ENCODE data around the gene HLA-DQA2.
"Not testable (repeated sequence)": the region's sequence is repeated elsewhere in the genome, so short reads cannot be mapped to it uniquely, and the experiment has no call there.

Gene HLA-DQA2

DNA sequence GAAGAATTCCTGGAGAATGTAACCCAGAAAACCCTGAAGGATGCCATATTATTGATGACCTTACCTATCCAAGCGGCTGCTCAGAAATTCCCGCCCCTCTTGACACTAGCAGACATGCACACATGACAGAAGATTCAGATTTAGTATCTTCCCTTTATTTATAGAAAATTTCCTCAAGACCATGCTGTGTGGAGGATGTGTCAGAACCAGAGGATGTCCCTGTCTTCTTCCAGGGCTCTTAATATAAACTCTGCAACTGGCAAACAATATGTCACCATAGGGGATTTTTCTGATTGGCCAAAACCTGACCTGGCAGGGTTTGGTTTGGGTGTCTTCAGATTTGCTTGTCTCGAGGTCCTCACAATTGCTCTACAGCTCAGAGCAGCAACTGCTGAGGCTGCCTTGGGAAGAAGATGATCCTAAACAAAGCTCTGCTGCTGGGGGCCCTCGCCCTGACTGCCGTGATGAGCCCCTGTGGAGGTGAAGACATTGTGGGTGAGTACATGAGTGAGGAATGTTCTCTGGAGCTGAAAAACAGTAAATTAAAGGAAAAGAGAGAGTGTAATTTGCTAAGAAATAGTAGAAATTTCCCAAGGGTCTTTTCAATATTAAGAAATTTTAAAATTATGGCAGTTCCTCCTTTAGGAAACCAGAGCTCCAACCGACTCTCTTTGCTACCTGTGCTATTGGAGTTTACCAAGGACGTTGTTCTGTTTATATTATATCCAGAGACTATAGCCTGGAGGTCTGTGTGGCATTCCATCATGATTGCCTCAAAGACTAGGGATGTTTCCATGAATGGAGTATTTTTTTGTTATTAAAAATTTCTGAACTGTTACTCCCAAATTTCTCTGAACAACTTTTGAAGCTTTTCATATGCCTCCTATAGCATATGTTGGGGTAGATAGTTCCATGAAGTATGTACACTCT, at the start of gene HLA-DQA2:
Gene HLA-DQA2, plus strand, starts transcription at position 361 of the 930 bp plus-strand sequence. Its CDS starts 53 bp downstream, at position 414.
- H3K27ac ChIP-seq, result no peak within 1 kb of the TSS
- DNase-seq (ENCODE audit: low spot score), result no peak
- no peak within 1 kb of the TSS for H3K4me3 ChIP-seq
- TF ChIP-seq, protein P1, sequence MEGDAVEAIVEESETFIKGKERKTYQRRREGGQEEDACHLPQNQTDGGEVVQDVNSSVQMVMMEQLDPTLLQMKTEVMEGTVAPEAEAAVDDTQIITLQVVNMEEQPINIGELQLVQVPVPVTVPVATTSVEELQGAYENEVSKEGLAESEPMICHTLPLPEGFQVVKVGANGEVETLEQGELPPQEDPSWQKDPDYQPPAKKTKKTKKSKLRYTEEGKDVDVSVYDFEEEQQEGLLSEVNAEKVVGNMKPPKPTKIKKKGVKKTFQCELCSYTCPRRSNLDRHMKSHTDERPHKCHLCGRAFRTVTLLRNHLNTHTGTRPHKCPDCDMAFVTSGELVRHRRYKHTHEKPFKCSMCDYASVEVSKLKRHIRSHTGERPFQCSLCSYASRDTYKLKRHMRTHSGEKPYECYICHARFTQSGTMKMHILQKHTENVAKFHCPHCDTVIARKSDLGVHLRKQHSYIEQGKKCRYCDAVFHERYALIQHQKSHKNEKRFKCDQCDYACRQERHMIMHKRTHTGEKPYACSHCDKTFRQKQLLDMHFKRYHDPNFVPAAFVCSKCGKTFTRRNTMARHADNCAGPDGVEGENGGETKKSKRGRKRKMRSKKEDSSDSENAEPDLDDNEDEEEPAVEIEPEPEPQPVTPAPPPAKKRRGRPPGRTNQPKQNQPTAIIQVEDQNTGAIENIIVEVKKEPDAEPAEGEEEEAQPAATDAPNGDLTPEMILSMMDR (IDR thresholded peaks at IDR 0.05), result no peak

- no peak overlapping the region for H3K4me3 ChIP-seq
- H3K27ac ChIP-seq, result no peak overlapping the region
- TF ChIP-seq, protein P1 (IDR thresholded peaks at IDR 0.05), result no peak
- DNase-seq (ENCODE audit: low spot score), result no peak
Observed at GRCh38 chr6:32692019-32692418, 49.2 kb upstream of the HLA-DQA2 start.

DNA sequence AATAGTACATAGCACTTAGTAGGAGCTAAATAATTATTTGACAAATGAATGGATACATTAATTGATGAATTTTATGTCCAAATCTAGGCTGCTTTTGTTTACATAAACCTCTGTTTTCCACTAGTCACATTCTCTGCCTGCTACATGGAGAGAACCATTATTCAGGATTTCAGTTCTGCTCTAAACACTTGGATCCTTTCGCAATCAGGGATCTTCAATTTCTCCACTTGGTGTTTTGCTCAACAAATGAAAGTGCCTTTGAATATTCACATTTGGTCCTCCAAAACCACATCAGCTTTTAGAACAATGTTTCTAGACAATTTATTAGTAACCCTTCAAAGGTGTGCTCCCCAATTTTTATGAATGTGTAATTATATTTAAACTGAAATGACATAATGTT, 44.2 kb upstream of the HLA-DQA2 start:
- TF ChIP-seq, protein P1 (IDR thresholded peaks at IDR 0.05), result no peak
- no peak overlapping the region for H3K4me3 ChIP-seq
- no peak overlapping the region for H3K27ac ChIP-seq
- no peak for DNase-seq (ENCODE audit: low spot score)

- TF ChIP-seq, protein P1 (IDR thresholded peaks at IDR 0.05), result no peak
- Histone ChIP-seq H3K4me3 (no peak overlapping the region), H3K27ac (no peak overlapping the region)
- DNase-seq (ENCODE audit: low spot score), result no peak
Observed at GRCh38 chr6:32700391-32701040, 40.7 kb upstream of the HLA-DQA2 start.

DNA sequence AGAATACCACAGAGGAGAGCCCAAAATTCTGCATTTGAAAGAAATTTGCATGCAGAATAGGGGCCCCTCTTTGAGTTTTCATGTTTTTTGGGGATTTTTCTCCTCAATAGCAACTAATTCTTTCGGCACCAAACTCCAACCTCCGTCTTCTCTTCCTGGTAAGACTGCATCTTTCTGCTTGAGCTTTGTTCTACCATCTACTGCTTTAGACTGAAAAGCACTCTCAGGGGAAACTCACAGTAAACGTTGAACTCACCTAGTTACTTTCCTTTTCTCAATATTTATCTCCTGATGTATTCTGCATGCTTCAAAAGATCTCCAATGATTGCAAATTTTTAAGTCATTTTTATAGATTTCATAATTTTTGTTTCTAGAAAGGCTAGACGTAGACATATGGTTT, 37.8 kb upstream of the HLA-DQA2 start:
- TF ChIP-seq, protein P1 (IDR thresholded peaks at IDR 0.05), result no peak
- Histone ChIP-seq H3K27ac (no peak overlapping the region), H3K4me3 (no peak overlapping the region)

GRCh38 chr6:32705164-32705563, 36.0 kb upstream of the HLA-DQA2 start:
- not testable (repeated sequence) for H3K4me3 ChIP-seq; H3K27ac ChIP-seq; DNase-seq (ENCODE audit: low spot score)

More for the DNA sequence above, 37.8 kb upstream of the HLA-DQA2 start:
- DNase-seq (ENCODE audit: low spot score), result no peak

DNA sequence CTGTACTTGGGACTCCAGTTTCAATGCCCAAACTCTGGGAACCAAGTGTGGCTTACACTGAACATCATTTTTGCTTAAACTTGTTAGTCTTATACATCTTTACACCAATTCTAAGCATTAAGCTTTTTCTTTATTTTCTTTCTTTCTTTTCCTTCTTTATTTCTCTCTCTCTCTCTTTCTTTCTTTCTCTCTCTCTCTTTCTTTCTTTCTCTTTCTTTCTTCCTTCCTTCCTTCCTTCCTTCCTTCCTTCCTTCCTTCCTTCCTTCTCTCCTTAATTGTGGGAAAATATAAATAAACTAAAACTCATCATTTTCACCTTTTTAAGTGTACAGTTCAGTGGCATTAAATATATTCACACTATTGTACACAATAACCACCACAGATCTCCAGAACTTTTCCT, 31.6 kb upstream of the HLA-DQA2 start:
- TF ChIP-seq, protein P1 (IDR thresholded peaks at IDR 0.05), result no peak
- Histone ChIP-seq H3K4me3 (no peak overlapping the region), H3K27ac (no peak overlapping the region)
- DNase-seq (ENCODE audit: low spot score), result no peak
